GM18498 (cell line): ENCODE results near the gene DNAH8.

Source experiments
- ATAC-seq: cut with Tn5 transposase; IDR thresholded peaks from one replicate; pipeline ENCODE4 v1.9.1; 2021; ENCODE audit warnings: mild to moderate bottlenecking, moderate library complexity; ENCODE audit not compliant: unreplicated experiment

Gene DNAH8

GRCh38 chr6:38701551-38701950 lies 13.6 kb upstream of the DNAH8 start:
- ATAC-seq, result no peak

- peak; percentile 99 for ATAC-seq
These were observed 12.3 kb upstream of the DNAH8 start, which contains the start of gene GLO1 for GRCh38 chr6:38702558-38703397. Gene GLO1, minus strand, starts transcription at chr6:38703145. Its CDS starts 91 bp downstream, at chr6:38703054.

GRCh38 chr6:38703949-38704590 lies 11.0 kb upstream of the DNAH8 start:
- ATAC-seq, result no peak

GRCh38 chr6:38705924-38706323 lies 9.2 kb upstream of the DNAH8 start:
- no peak for ATAC-seq

- no peak for ATAC-seq
These were observed 6.6 kb upstream of the DNAH8 start for GRCh38 chr6:38708496-38708895.

GRCh38 chr6:38713812-38714211 lies 1.3 kb upstream of the DNAH8 start:
- no peak for ATAC-seq

- no peak for ATAC-seq
These were observed 684 bp upstream of the DNAH8 start for GRCh38 chr6:38714239-38715015.

- no peak for ATAC-seq
These were observed 1.7 kb downstream of the DNAH8 start for GRCh38 chr6:38716825-38717224.

- no peak for ATAC-seq
These were observed 4.2 kb downstream of the DNAH8 start for GRCh38 chr6:38719358-38719757.

GRCh38 chr6:38720295-38720694 lies 5.2 kb downstream of the DNAH8 start:
- ATAC-seq, result no peak

- ATAC-seq, result no peak
These were observed 6.9 kb downstream of the DNAH8 start for GRCh38 chr6:38722038-38722437.

GRCh38 chr6:38722727-38723334 lies 7.7 kb downstream of the DNAH8 start:
- no peak for ATAC-seq

GRCh38 chr6:38723783-38724182 lies 8.7 kb downstream of the DNAH8 start:
- no peak for ATAC-seq

- no peak for ATAC-seq
These were observed 9.2 kb downstream of the DNAH8 start for GRCh38 chr6:38724343-38724742.

- ATAC-seq, result peak; percentile 44
These were observed 10.5 kb downstream of the DNAH8 start for GRCh38 chr6:38725414-38726183.

GRCh38 chr6:38728203-38728602 lies 13.1 kb downstream of the DNAH8 start:
- no peak for ATAC-seq

GRCh38 chr6:38730140-38730862 lies 15.2 kb downstream of the DNAH8 start:
- ATAC-seq, result no peak

- ATAC-seq, result no peak
These were observed 21.8 kb downstream of the DNAH8 start for GRCh38 chr6:38736951-38737350.

- ATAC-seq, result no peak
These were observed 23.1 kb downstream of the DNAH8 start for GRCh38 chr6:38738261-38738660.

GRCh38 chr6:38739532-38739931 lies 24.4 kb downstream of the DNAH8 start:
- ATAC-seq, result no peak
